SU-DHL-6 (cell line): ENCODE results near the gene UGT3A1.

Source experiments
- H2AFZ ChIP-seq: fragments of 200-600 bp; sonication (generic); 2 replicates; pipeline ENCODE4 v1.6.1; 2014; ENCODE audit warnings: low read depth, mild to moderate bottlenecking, moderate library complexity, mixed read lengths, antibody characterized with exemption, low read length; ENCODE audit not compliant: severe bottlenecking
- H3F3A ChIP-seq: fragments of 200-600 bp; shearing (Covaris generic); 2 replicates; pipeline ENCODE4 v1.6.0; 2016; ENCODE audit warnings: antibody characterized with exemption, mild to moderate bottlenecking; ENCODE audit not compliant: insufficient read depth
- H3K27ac ChIP-seq: fragments of 200-600 bp; sonication (generic); 2 replicates; pipeline ENCODE4 v1.5.1; 2016; ENCODE audit warnings: low read depth, mild to moderate bottlenecking, low read length, moderate library complexity, mixed read lengths
- H3K27me3 ChIP-seq: fragments of 200-600 bp; sonication (generic), shearing (Covaris generic); 2 replicates; pipeline ENCODE4 v1.6.0; 2014; ENCODE audit warnings: mild to moderate bottlenecking, low read length
- H3K36me3 ChIP-seq: fragments of 200-600 bp; sonication (generic); 2 replicates; pipeline ENCODE4 v1.6.1; 2014; ENCODE audit warnings: mild to moderate bottlenecking, low read length, mixed read lengths
- H3K4me2 ChIP-seq: fragments of 300-600, 200-600 bp; shearing (Covaris generic), sonication (generic); 2 replicates; pipeline ENCODE4 v1.6.0; 2014; ENCODE audit warnings: low read length, low read depth, mild to moderate bottlenecking; ENCODE audit not compliant: poor library complexity, severe bottlenecking
- H3K4me3 ChIP-seq: fragments of 200-600 bp; sonication (generic); 2 replicates; pipeline ENCODE4 v1.5.1; 2014; ENCODE audit warnings: antibody characterized with exemption, low read length, mild to moderate bottlenecking, mixed read lengths; ENCODE audit not compliant: insufficient read depth, poor library complexity, severe bottlenecking
- H3K79me2 ChIP-seq: fragments of 200-600 bp; sonication (generic); 2 replicates; pipeline ENCODE4 v1.6.1; 2014; ENCODE audit warnings: mild to moderate bottlenecking, low read length, moderate library complexity; ENCODE audit not compliant: insufficient read depth
- H3K9ac ChIP-seq: fragments of 200-600 bp; sonication (generic); 2 replicates; pipeline ENCODE4 v1.7.0; 2014; ENCODE audit warnings: mild to moderate bottlenecking, low read length
- H3K9me2 ChIP-seq: fragments of 200-600 bp; sonication (generic); replicated peaks from 2 replicates; pipeline ENCODE4 v1.6.1; 2014; ENCODE audit warnings: low read length; ENCODE audit not compliant: insufficient read depth
- H3K9me3 ChIP-seq: fragments of 200-600 bp; sonication (generic); 2 replicates; pipeline ENCODE4 v1.6.1; 2014; ENCODE audit warnings: low read length, mixed read lengths; ENCODE audit not compliant: insufficient read depth
- H4K20me1 ChIP-seq: fragments of 200-600 bp; sonication (generic); 2 replicates; pipeline ENCODE4 v1.6.1; 2014; ENCODE audit warnings: low read depth, mild to moderate bottlenecking, antibody characterized with exemption, low read length, moderate library complexity, mixed read lengths
- EZH2phosphoT487 ChIP-seq: fragments of 200-600 bp; sonication (generic), shearing (Covaris generic); conservative IDR thresholded peaks from 2 replicates; pipeline ENCODE4 v1.6.1; 2018; ENCODE audit warnings: mild to moderate bottlenecking, antibody characterized with exemption, low read length, moderate library complexity, mixed read lengths
- TF ChIP-seq, protein P1 (sequence below): fragments of 200-600 bp; sonication (generic); IDR thresholded peaks from one replicate; pipeline ENCODE4 v1.5.1; 2017; ENCODE audit warnings: antibody characterized with exemption, mild to moderate bottlenecking, low read length, moderate library complexity; ENCODE audit not compliant: insufficient read depth, poor library complexity, severe bottlenecking

The UGT3A1 gene

DNA sequence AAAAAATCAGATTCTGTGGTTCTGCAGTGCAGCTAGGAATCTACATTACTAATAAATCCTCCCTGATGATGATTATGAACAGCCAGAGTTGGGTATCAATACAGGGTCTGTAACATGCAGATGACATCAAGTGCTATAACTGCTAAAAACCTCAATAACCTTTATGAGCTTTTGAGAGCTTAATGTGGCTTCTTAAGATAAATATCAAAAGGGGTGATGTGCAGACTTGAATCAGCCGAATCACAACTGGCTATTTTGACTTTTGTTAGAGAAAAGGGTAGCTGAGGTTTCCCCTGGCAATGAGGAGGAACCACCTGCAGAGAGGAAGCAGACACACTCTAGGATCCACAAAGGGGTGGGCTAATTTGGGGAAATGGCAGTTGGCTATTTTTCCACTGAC lies 83.0 kb downstream of the UGT3A1 start:
- no peak for TF ChIP-seq EZH2phosphoT487
- TF ChIP-seq, protein P1, sequence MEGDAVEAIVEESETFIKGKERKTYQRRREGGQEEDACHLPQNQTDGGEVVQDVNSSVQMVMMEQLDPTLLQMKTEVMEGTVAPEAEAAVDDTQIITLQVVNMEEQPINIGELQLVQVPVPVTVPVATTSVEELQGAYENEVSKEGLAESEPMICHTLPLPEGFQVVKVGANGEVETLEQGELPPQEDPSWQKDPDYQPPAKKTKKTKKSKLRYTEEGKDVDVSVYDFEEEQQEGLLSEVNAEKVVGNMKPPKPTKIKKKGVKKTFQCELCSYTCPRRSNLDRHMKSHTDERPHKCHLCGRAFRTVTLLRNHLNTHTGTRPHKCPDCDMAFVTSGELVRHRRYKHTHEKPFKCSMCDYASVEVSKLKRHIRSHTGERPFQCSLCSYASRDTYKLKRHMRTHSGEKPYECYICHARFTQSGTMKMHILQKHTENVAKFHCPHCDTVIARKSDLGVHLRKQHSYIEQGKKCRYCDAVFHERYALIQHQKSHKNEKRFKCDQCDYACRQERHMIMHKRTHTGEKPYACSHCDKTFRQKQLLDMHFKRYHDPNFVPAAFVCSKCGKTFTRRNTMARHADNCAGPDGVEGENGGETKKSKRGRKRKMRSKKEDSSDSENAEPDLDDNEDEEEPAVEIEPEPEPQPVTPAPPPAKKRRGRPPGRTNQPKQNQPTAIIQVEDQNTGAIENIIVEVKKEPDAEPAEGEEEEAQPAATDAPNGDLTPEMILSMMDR = no peak
- Histone ChIP-seq H3K4me2 (no peak overlapping the region), H3K27me3 (0 out of 2 replicates have a peak, but pooled peaks cover 3% of the 10 kb centered on the region), H3K27ac (no peak overlapping the region), H3K79me2 (no peaks in the 10 kb centered on the region), H3F3A (no peaks in the 10 kb centered on the region), H3K36me3 (no peaks in the 10 kb centered on the region), H3K9ac (no peak overlapping the region), H3K9me2 (no peaks in the 10 kb centered on the region), H3K9me3 (no peaks in the 10 kb centered on the region), H3K4me3 (no peak overlapping the region), H2AFZ (no peak overlapping the region), H4K20me1 (no peaks in the 10 kb centered on the region)

DNA sequence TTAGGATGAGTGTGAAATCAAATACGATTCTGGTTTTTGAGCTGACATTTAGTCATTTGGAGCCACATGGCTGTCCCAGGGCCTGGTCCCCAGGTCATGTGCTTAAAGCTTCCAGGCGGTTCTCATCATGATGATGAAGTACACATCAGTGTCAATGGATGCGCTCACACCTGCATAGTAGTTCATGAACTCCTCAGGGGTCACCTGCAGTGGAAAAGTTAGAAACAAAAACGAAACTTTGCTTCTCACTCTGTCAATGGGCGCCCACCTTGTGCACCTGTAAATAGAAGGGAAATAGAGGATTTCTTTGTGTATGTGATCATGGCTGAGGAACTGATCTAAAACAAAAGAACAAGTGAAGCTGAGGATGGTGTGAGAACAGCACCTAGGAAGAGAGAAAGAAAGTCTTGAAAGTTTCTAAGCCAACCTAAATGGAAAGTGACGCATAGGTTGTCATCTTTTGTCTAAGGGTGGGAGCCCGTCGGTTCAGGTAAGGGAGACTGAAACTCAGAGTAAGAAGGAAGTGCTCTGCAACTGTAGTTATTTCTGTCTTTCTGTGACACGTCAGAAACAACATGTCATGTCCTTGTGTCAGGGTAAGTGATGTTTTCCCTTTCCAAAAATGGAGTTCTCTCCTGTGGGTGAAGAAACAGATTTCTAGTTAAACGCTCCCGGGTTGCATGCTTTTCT lies 86.6 kb downstream of the UGT3A1 start:
- H3K36me3 ChIP-seq = no peaks in the 10 kb centered on the region
- H4K20me1 ChIP-seq = no peaks in the 10 kb centered on the region
- 0 out of 2 replicates have a peak, but pooled peaks cover 3% of the 10 kb centered on the region for H3K27me3 ChIP-seq
- no peak overlapping the region for H3K4me3 ChIP-seq
- no peaks in the 10 kb centered on the region for H3K9me3 ChIP-seq
- no peak overlapping the region for H2AFZ ChIP-seq
- no peak overlapping the region for H3K9ac ChIP-seq
- TF ChIP-seq EZH2phosphoT487 = no peak
- TF ChIP-seq, protein P1 = no peak
- no peaks in the 10 kb centered on the region for H3K79me2 ChIP-seq
- H3K9me2 ChIP-seq = no peaks in the 10 kb centered on the region
- no peaks in the 10 kb centered on the region for H3F3A ChIP-seq
- H3K4me2 ChIP-seq = no peak overlapping the region
- no peak overlapping the region for H3K27ac ChIP-seq

DNA sequence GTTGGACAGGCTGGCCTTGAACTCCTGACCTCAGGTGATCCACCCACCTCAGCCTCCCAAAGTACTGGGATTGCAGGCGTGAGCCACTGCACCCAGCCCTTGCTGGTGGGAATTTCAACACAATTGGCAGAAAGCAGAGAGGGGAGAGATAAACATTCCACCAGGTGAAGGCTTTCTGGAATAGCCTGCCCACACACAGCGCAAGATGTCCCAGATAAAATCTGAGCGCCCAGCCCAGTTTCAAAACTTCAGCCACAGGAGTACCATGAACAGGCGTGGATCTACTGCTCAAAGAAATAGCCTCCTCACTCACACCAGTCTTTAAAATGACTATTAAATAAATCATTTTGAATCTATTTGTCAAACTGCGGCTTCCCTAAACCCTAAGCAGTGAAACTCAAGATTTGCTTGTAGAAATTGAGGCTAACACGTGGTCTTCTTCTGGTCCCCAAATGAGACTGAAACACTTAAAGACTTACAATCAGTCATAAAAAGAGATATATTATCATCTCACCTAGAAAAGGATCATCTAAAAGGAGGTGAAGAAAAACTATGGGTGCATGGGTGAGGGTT lies 87.5 kb downstream of the UGT3A1 start:
- no peak overlapping the region for H3K27ac ChIP-seq
- no peaks in the 10 kb centered on the region for H3K9me3 ChIP-seq
- no peaks in the 10 kb centered on the region for H3K9me2 ChIP-seq
- H3K4me3 ChIP-seq = no peak overlapping the region
- no peaks in the 10 kb centered on the region for H3F3A ChIP-seq
- no peak overlapping the region for H2AFZ ChIP-seq
- H3K9ac ChIP-seq = no peak overlapping the region
- H4K20me1 ChIP-seq = no peaks in the 10 kb centered on the region
- TF ChIP-seq, protein P1 = no peak
- TF ChIP-seq EZH2phosphoT487 = no peak
- H3K4me2 ChIP-seq = no peak overlapping the region
- H3K27me3 ChIP-seq = 0 out of 2 replicates have a peak, but pooled peaks cover 3% of the 10 kb centered on the region
- no peaks in the 10 kb centered on the region for H3K79me2 ChIP-seq
- no peaks in the 10 kb centered on the region for H3K36me3 ChIP-seq
